ENCODE data around the gene BEND7. TPM values are rescaled to one million over a fixed set of nuclear protein-coding genes. Genes with fewer than 3 reads are reported as not detected.

BEND7 gene
- total and polyA plus RNA-seq, 4 donors: 4.9 to 27.6 (median 10.4) TPM

DNA sequence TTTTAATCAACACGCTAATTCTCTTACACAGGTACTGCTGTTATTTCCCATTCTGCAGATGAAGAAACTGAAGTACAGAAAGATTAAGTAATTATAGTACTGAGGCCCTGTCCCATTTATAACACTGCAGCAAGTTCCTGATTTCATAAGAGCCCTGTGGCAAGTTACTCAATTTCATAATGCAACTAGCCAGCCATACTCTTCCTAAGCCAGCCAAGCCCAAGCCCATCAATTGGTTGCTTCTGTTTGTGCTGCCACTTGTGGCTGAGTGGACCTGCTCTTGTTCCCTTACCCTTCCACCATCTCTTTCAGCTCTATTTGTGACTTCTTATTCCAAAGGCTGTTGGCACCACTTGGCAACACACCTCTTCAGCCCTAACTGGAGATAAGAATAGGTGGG is 38.2 kb upstream of the BEND7 start:
- Histone ChIP-seq H3K9ac (ENCODE audit: insufficient read depth in 1 of 2, low read length in 2 of 2) (no peak overlapping the region), H3K27me3 (ENCODE audit: control insufficient read depth in 3 of 3, insufficient read depth in 3 of 3, low read length in 2 of 3) (peaks cover 0 to 4% (median 0%) of the 10 kb centered on the region in 3 donors), H3K9me3 (ENCODE audit: control insufficient read depth in 4 of 4, insufficient read depth in 3 of 4, low read length in 3 of 4) (peaks cover 0 to 6% (median 2%) of the 10 kb centered on the region in 4 donors), H3K4me3 (no peak overlapping the region), H3K27ac (ENCODE audit: low read depth in 1 of 2, low read length in 1 of 2) (no peak overlapping the region), H3K36me3 (ENCODE audit: control insufficient read depth in 4 of 4, insufficient read depth in 4 of 4, low read length in 4 of 4) (no peaks in the 10 kb centered on the region), H3K4me1 (ENCODE audit: control insufficient read depth in 5 of 5, insufficient read depth in 5 of 5, low read length in 5 of 5) (no peaks in the 10 kb centered on the region)
- peak in 1 of 3 donors; percentile 1 for DNase-seq
- ATAC-seq (ENCODE audit: insufficient read depth, low FRiP score): peak; percentile 47
- WGBS, 2 donors: 35 to 79% methylated on average over 1 of the region's 1 CpG
- TF ChIP-seq, protein P1, sequence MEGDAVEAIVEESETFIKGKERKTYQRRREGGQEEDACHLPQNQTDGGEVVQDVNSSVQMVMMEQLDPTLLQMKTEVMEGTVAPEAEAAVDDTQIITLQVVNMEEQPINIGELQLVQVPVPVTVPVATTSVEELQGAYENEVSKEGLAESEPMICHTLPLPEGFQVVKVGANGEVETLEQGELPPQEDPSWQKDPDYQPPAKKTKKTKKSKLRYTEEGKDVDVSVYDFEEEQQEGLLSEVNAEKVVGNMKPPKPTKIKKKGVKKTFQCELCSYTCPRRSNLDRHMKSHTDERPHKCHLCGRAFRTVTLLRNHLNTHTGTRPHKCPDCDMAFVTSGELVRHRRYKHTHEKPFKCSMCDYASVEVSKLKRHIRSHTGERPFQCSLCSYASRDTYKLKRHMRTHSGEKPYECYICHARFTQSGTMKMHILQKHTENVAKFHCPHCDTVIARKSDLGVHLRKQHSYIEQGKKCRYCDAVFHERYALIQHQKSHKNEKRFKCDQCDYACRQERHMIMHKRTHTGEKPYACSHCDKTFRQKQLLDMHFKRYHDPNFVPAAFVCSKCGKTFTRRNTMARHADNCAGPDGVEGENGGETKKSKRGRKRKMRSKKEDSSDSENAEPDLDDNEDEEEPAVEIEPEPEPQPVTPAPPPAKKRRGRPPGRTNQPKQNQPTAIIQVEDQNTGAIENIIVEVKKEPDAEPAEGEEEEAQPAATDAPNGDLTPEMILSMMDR (IDR thresholded peaks at IDR 0.05; ENCODE audit: control extremely low read depth, extremely low read depth): no peak

DNA sequence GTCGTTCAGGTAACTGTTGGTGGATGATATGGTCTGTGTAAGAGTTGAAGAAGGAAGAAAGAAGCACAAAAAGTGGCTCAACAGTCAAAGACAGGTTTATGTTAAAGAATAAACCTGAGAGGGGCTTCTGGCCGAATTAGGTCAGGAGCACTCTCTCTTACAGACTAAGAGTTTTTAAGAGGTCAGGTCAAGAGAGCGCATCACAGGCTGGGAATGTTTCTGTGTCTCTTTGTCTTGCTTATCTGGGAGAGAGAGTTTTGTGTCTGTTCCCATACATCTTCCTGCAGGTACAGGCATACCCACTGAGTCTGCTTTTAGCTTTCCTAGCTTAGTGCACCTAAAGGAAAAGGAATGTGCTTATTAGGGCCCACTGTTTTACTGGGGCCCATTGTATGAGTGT is 35.8 kb upstream of the BEND7 start:
- Histone ChIP-seq H3K9me3 (ENCODE audit: control insufficient read depth in 4 of 4, insufficient read depth in 3 of 4, low read length in 3 of 4) (peaks cover 0 to 6% (median 2%) of the 10 kb centered on the region in 4 donors), H3K4me3 (no peak overlapping the region), H3K4me1 (ENCODE audit: control insufficient read depth in 5 of 5, insufficient read depth in 5 of 5, low read length in 5 of 5) (no peaks in the 10 kb centered on the region), H3K36me3 (ENCODE audit: control insufficient read depth in 4 of 4, insufficient read depth in 4 of 4, low read length in 4 of 4) (no peaks in the 10 kb centered on the region), H3K9ac (ENCODE audit: insufficient read depth in 1 of 2, low read length in 2 of 2) (no peak overlapping the region), H3K27ac (ENCODE audit: low read depth in 1 of 2, low read length in 1 of 2) (no peak overlapping the region), H3K27me3 (ENCODE audit: control insufficient read depth in 3 of 3, insufficient read depth in 3 of 3, low read length in 2 of 3) (no peaks in the 10 kb centered on the region)
- WGBS, 2 donors: 90 to 97% methylated on average over 3 of the region's 3 CpGs
- TF ChIP-seq, protein P1 (IDR thresholded peaks at IDR 0.05; ENCODE audit: control extremely low read depth, extremely low read depth): no peak
- ATAC-seq (ENCODE audit: insufficient read depth, low FRiP score): no peak
- no peak for DNase-seq

DNA sequence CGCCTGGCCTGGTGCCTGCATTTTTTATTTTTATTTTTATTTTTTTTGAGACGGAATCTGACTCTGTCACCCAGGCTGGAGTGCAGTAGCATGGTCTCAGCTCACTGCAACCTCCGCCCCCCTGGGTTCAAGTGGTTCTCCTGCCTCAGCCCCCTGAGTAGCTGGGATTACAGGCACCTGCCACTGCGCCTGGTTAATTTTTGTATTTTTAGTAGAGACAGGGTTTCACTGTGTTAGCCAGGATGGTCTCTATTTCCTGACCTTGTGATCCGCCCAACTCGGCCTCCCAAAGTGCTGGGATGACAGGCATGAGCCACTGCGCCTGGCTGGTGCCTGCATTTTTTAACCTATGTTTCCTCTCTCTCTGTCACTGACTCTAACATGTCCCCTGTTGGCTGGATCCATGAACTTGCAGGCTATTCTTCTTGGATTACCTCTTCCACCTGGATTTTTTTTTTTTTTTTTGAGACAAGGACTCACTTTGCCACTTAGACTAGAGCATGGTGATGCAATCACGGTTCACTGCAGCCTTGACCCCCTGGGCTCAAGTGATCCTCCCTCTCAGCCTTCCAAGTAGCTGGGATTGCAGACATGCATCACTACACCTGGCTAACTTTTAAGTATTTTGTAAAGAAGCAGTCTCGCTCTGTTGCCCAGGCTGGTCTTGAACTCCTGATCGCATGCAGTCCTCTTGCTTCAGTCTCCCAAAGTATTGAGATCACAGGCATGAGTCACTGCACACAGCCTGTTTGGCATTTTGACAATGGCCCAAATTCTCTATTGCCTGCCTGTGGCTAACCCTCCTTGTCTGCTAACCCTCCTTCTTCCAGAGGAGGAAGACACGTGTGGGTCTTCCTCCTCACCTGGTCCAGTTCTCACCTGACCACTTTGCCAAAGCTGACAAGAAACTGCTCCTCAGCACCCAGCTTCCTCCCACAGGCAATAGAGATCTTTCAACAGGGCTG is 34.9 kb upstream of the BEND7 start:
- peaks cover 0 to 2% (median 0%) of the 10 kb centered on the region in 3 donors for H3K27me3 ChIP-seq (ENCODE audit: control insufficient read depth in 3 of 3, insufficient read depth in 3 of 3, low read length in 2 of 3)
- TF ChIP-seq, protein P1 (IDR thresholded peaks at IDR 0.05; ENCODE audit: control extremely low read depth, extremely low read depth): no peak
- H3K9me3 ChIP-seq (ENCODE audit: control insufficient read depth in 4 of 4, insufficient read depth in 3 of 4, low read length in 3 of 4): peaks cover 0 to 6% (median 2%) of the 10 kb centered on the region in 4 donors
- H3K4me1 ChIP-seq (ENCODE audit: control insufficient read depth in 5 of 5, insufficient read depth in 5 of 5, low read length in 5 of 5): no peaks in the 10 kb centered on the region
- H3K4me3 ChIP-seq: no peak overlapping the region
- no peak overlapping the region for H3K27ac ChIP-seq (ENCODE audit: low read depth in 1 of 2, low read length in 1 of 2)
- H3K36me3 ChIP-seq (ENCODE audit: control insufficient read depth in 4 of 4, insufficient read depth in 4 of 4, low read length in 4 of 4): no peaks in the 10 kb centered on the region
- ATAC-seq (ENCODE audit: insufficient read depth, low FRiP score): no peak
- no peak for DNase-seq
- WGBS, 2 donors: 93% methylated on average over 11 of the region's 11 CpGs
- no peak overlapping the region for H3K9ac ChIP-seq (ENCODE audit: insufficient read depth in 1 of 2, low read length in 2 of 2)

All from lung (tissue), 12 donors.